Left colon (tissue), 2 donors: Measurements from ENCODE around the gene PHKA1. TPM values are rescaled to one million over a fixed set of nuclear protein-coding genes. Genes with fewer than 3 reads are reported as not detected.

Source experiments
- total RNA-seq, 2 donors: library from RNA; stranded (reverse); fragmentation: NEBNext Ultra II Directional; extraction: Animal tissue kit (Norgen Biotek cat#: 25700); gene quantifications; one replicate each; pipeline ENCODE4 v1.2.1, GENCODE V29; 2021
- donor health status: DM: no; HTN: no; CAD: no.
- donor health status: DM: yes; HTN: yes; CAD: no.

The PHKA1 gene
- total RNA-seq, 2 donors from 2014 or later = 3.9 TPM

Other genes starting within 250 kb of the PHKA1 start
- 10 to 100 TPM; 19.0 to 24.6 TPM for gene HDAC8, start 141.5 kb downstream of the PHKA1 start, total RNA-seq
- under 1 TPM in 1 of 2 donors, not detected in 1; 0.61 TPM for gene DMRTC1B, start 62.6 kb upstream of the PHKA1 start, total RNA-seq
- gene FAM236B, start 68.4 kb upstream of the PHKA1 start, total RNA-seq = not detected
- gene FAM236D, start 93.9 kb upstream of the PHKA1 start, total RNA-seq = not detected
- gene FAM236C, start 198.3 kb upstream of the PHKA1 start, total RNA-seq = not detected
- gene FAM236A, start 223.9 kb upstream of the PHKA1 start, total RNA-seq = not detected
- under 1 TPM in 1 of 2 donors, not detected in 1; 0.40 TPM for gene DMRTC1, start 229.5 kb upstream of the PHKA1 start, total RNA-seq